HCT116 (cell line): ENCODE data around the gene CUEDC1. TPM values are rescaled to one million over a fixed set of nuclear protein-coding genes. Genes with fewer than 3 reads are reported as not detected.

Experiments
- ATAC-seq: fragments of 200-7000 bp; cut with Tn5 transposase; 2 replicates; pipeline ENCODE4 v1.9.1; 2020; ENCODE audit warnings: mild to moderate bottlenecking, moderate library complexity
- BruUV-seq: library from RNA; stranded (reverse); fragments of 400-500 nt; replicated peaks from 2 replicates; lab custom pipeline; 2021; lab: Mats Ljungman, UMichigan
- CTCF ChIA-PET: fragments of 300-600 bp; sonication (Branson Sonifier 250); formaldehyde crosslinking; loops from one replicate; lab custom pipeline; 2021; ENCODE audit warnings: antibody characterized with exemption; lab: Charles Lee
- POLR2A ChIA-PET: fragments of 300-600, 350-600 bp; sonication (Branson Sonifier 250); formaldehyde crosslinking; loops from one replicate; lab custom pipeline; 2021; ENCODE audit warnings: antibody characterized with exemption; lab: Charles Lee
- RAD21 ChIA-PET, 2 experiments: fragments of 300-600 bp; sonication (Branson Sonifier 250); formaldehyde crosslinking; loops; one replicate each; lab custom pipeline; 2023; ENCODE audit warnings: low total read pairs in 2 of 2; ENCODE audit not compliant: uncharacterized antibody in 2 of 2, unreplicated experiment in 2 of 2, low non-redundant PET in 1 of 2; lab: Charles Lee
- DNase-seq: peaks from one replicate; pipeline ENCODE4 v3.0.0-alpha.2; 2010; ENCODE audit warnings: low read depth, low spot score
- H2AFZ ChIP-seq: fragments of 200-600 bp; shearing (Covaris generic), sonication (generic); 2 replicates; pipeline ENCODE4 v1.6.1; 2017; ENCODE audit warnings: low read depth, mixed run types, mixed read lengths, antibody characterized with exemption, low read length; ENCODE audit not compliant: poor library complexity, severe bottlenecking
- H3K27ac ChIP-seq: 2 replicates; pipeline ENCODE4 v1.5.1; 2012; ENCODE audit warnings: low read depth, low read length
- H3K27me3 ChIP-seq: fragments of 200-600 bp; sonication (generic); 2 replicates; pipeline ENCODE4 v1.6.1; 2016; ENCODE audit warnings: mixed run types, low read length, mixed read lengths; ENCODE audit not compliant: insufficient read depth
- H3K36me3 ChIP-seq, 2 experiments: fragments of 200-500 bp in 1 of 2; fragments of 200-600 bp in 1 of 2; sonication (Bioruptor generic) in 1 of 2; sonication (generic) in 1 of 2; 2 replicates each; pipeline versions ENCODE4 v1.5.1 to v1.6.1; 2014 to 2016; ENCODE audit warnings: low read length in 2 of 2, inconsistent platforms in 1 of 2, mixed read lengths in 1 of 2, mixed run types in 1 of 2; ENCODE audit not compliant: insufficient read depth in 2 of 2, control insufficient read depth in 1 of 2
- H3K4me1 ChIP-seq, 2 experiments: fragments of 200-600 bp in 1 of 2; sonication (generic) in 1 of 2; 2 replicates each; pipeline versions ENCODE4 v1.5.1 to v1.6.1; 2012 to 2017; ENCODE audit warnings: low read length in 2 of 2, inconsistent platforms in 1 of 2, mild to moderate bottlenecking in 1 of 2, mixed read lengths in 1 of 2, mixed run types in 1 of 2, moderate library complexity in 1 of 2; ENCODE audit not compliant: insufficient read depth in 2 of 2, control insufficient read depth in 1 of 2
- H3K4me2 ChIP-seq: fragments of 200-600 bp; sonication (generic); 2 replicates; pipeline ENCODE4 v1.6.1; 2017; ENCODE audit warnings: mixed run types, low read length, mixed read lengths
- H3K4me3 ChIP-seq, 2 experiments: fragments of 200-600 bp in 1 of 2; sonication (generic) in 1 of 2; replicated peaks in 1 of 2; 2 replicates each; pipeline ENCODE4 v1.5.1; 2011 to 2016; ENCODE audit warnings: low read length in 2 of 2, control low read depth in 1 of 2, low read depth in 1 of 2, mild to moderate bottlenecking in 1 of 2, mixed read lengths in 1 of 2, mixed run types in 1 of 2
- H3K79me2 ChIP-seq: fragments of 200-600 bp; sonication (generic); 2 replicates; pipeline ENCODE4 v1.6.1; 2017; ENCODE audit warnings: mild to moderate bottlenecking, mixed run types, low read length, moderate library complexity, mixed read lengths; ENCODE audit not compliant: insufficient read depth
- H3K9ac ChIP-seq: fragments of 200-600 bp; sonication (generic); 2 replicates; pipeline ENCODE4 v1.6.1; 2016; ENCODE audit warnings: low read length, mixed read lengths
- H3K9me2 ChIP-seq: fragments of 200-600 bp; sonication (generic), shearing (Covaris generic); 2 replicates; pipeline ENCODE4 v1.6.1; 2017; ENCODE audit warnings: mixed run types, mild to moderate bottlenecking, moderate library complexity; ENCODE audit not compliant: insufficient read depth
- H3K9me3 ChIP-seq, 2 experiments: fragments of 200-500 bp in 1 of 2; fragments of 200-600 bp in 1 of 2; sonication (Bioruptor generic) in 1 of 2; sonication (generic) in 1 of 2; 2 replicates each; pipeline ENCODE4 v1.6.1; 2014 to 2017; ENCODE audit warnings: low read length in 2 of 2, mixed read lengths in 2 of 2, inconsistent platforms in 1 of 2, low read depth in 1 of 2, mild to moderate bottlenecking in 1 of 2, mixed run types in 1 of 2, moderate library complexity in 1 of 2; ENCODE audit not compliant: control insufficient read depth in 1 of 2, insufficient read depth in 1 of 2
- H4K20me1 ChIP-seq: fragments of 200-600 bp; sonication (generic), shearing (Covaris generic); 2 replicates; pipeline ENCODE4 v1.6.1; 2017; ENCODE audit warnings: mixed run types, mild to moderate bottlenecking, moderate library complexity; ENCODE audit not compliant: insufficient read depth
- EGR1 ChIP-seq: IDR thresholded peaks from 2 replicates; pipeline ENCODE4 v1.6.1; 2012; ENCODE audit warnings: low read depth
- EZH2 ChIP-seq: fragments of 200-600 bp; sonication (generic); IDR thresholded peaks from 2 replicates; pipeline ENCODE4 v1.6.1; 2017; ENCODE audit warnings: antibody characterized with exemption, mixed run types
- FOSL1 ChIP-seq: IDR thresholded peaks from 2 replicates; pipeline ENCODE4 v1.6.1; 2012; ENCODE audit warnings: low read depth
- JUND ChIP-seq: IDR thresholded peaks from 2 replicates; pipeline ENCODE4 v1.6.1; 2012
- RAD21 ChIP-seq: IDR thresholded peaks from 2 replicates; pipeline ENCODE4 v1.6.1; 2012; ENCODE audit warnings: low read depth, mild to moderate bottlenecking
- SP1 ChIP-seq: IDR thresholded peaks from 2 replicates; pipeline ENCODE4 v1.6.1; 2012; ENCODE audit warnings: low read depth
- intact Hi-C: fragments of 100-400 bp; cut with micrococcal nuclease; formaldehyde crosslinking; loops from 2 replicates; pipeline ENCODE4 v1.10.0; 2022
- total RNA-seq: library from RNA; stranded (reverse); gene quantifications from one replicate; pipeline ENCODE4 v1.2.1, GENCODE V29; 2021; ENCODE audit not compliant: unreplicated experiment
- TF ChIP-seq, protein P1 (sequence below): IDR thresholded peaks from 2 replicates; pipeline ENCODE4 v1.6.1; 2012

CUEDC1 gene
- total RNA-seq, 1 experiment from 2014 or later, result 60.2 TPM

DNA sequence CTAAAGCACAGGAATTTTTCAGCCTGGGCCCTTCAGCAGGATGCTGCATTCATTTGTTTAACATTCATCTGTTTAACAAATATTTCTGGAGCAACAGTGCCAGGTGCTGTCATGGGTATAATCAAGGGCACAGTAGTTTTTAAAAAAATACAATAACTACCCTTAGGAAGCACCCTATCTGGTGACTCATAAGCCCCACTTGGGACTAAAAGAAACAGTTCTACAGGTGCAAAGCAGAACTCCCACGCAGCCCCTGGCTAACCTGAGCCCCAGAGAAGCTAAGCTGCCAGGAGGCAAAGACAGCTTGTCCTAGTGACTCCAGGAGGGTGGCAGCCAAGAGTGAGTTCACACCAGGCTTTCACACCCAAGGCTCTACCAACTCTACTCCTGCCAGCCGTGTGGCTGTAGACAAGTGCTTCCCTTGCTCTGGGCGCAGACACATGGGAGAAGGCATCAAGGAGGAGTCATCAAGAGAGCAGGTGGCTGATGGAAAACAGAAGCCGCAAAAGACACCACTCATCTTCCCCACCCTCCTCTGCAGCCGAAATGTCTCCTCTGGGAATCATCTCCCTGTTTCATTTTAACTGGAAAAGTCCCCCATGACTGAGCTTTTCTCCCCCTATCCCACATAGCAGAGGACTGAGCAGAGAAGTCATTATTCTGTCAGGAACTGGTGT lies 14.4 kb downstream of the CUEDC1 start:
- H3K27ac ChIP-seq, result peak overlapping the region; percentile 23
- ChIA-PET RAD21 (interaction anchor here in 1 of 2 experiments (1.2 to 1.4 kb wide), 3 partner anchors 8 to 23 kb away, joined by 3 to 5 read pairs (median 4); no protein-coding TSS in a partner anchor), CTCF (interaction anchor here (2.4 kb wide), 1 partner anchor 13 kb away, joined by 10 read pairs; the partner anchor contains the start of gene CUEDC1), POLR2A (interaction anchor here (1.1 to 2.1 kb wide), 4 partner anchors 7 to 91 kb away, joined by 3 to 10 read pairs (median 6); partner anchors contain the start of genes CUEDC1 and MRPS23)
- DNase-seq (no peak), ATAC-seq (peak; percentile 31)
- H3K79me2 ChIP-seq, result peaks cover 90% of the 10 kb centered on the region
- H3K9ac ChIP-seq, result peak overlapping the region; percentile 10; the same call in 1 of the 2 replicates
- H4K20me1 ChIP-seq, result no peaks in the 10 kb centered on the region
- no peak overlapping the region for H2AFZ ChIP-seq
- H3K4me1 ChIP-seq, result peaks cover 79 to 96% of the 10 kb centered on the region in 2 experiments
- TF ChIP-seq FOSL1, result peak; percentile 45; the same call in 1 of the 2 replicates
- TF ChIP-seq RAD21, result no peak
- TF ChIP-seq EGR1, result peak; percentile 86
- no peaks in the 10 kb centered on the region for H3K27me3 ChIP-seq
- no TSS peak for BruUV-seq
- H3K4me2 ChIP-seq, result peak overlapping the region; percentile 71
- H3K4me3 ChIP-seq, result no peak overlapping the region
- no peaks in the 10 kb centered on the region for H3K36me3 ChIP-seq
- intact Hi-C loops, result no loop called here
- no peaks in the 10 kb centered on the region for H3K9me3 ChIP-seq
- no peaks in the 10 kb centered on the region for H3K9me2 ChIP-seq

DNA sequence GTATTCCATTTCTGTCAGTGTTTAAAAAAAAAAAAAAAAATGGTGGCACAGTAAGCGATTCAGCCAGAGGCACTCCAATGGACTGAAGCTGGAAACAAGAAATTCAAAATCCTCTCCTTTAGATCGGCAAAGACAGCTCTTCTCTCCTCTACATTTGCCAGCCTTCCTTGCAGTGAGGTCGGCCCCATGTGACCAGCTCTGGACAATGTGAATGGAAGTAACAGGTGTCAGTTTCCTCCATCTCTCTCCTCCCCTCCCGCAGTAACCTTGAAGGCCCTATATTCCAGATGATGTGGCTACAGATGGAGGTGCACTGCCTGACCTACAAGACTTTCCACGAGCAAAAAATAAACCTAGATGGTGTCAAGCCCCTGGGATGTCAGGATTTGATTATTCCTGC lies 15.0 kb downstream of the CUEDC1 start:
- peak overlapping the region; percentile 71 for H3K4me2 ChIP-seq
- no peaks in the 10 kb centered on the region for H3K9me3 ChIP-seq
- no TSS peak for BruUV-seq
- ChIA-PET POLR2A (interaction anchor here (1.7 to 2.1 kb wide), 3 partner anchors 8 to 14 kb away, joined by 5 to 10 read pairs (median 6); partner anchors contain the start of gene CUEDC1), CTCF (interaction anchor here (1.6 to 2.4 kb wide), 2 partner anchors 14 to 48 kb away, joined by 5 to 10 read pairs; partner anchors contain the start of gene CUEDC1), RAD21 (interaction anchor here in 1 of 2 experiments (1.2 to 1.4 kb wide), 3 partner anchors 9 to 22 kb away, joined by 3 to 5 read pairs (median 4); no protein-coding TSS in a partner anchor)
- TF ChIP-seq SP1, result peak; percentile 20; the same call in 1 of the 2 replicates
- TF ChIP-seq EZH2, result no peak
- TF ChIP-seq, protein P1, sequence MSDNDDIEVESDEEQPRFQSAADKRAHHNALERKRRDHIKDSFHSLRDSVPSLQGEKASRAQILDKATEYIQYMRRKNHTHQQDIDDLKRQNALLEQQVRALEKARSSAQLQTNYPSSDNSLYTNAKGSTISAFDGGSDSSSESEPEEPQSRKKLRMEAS, result 0 out of 2 replicates have a peak, but pooled peaks have one; percentile 44
- TF ChIP-seq JUND, result no peak
- no peaks in the 10 kb centered on the region for H3K9me2 ChIP-seq
- no peak overlapping the region for H3K4me3 ChIP-seq
- no peaks in the 10 kb centered on the region for H3K27me3 ChIP-seq
- peaks cover 90% of the 10 kb centered on the region for H3K79me2 ChIP-seq
- DNase-seq, result no peak
- peak overlapping the region; percentile 10; the same call in 1 of the 2 replicates for H3K9ac ChIP-seq
- no peak overlapping the region for H2AFZ ChIP-seq
- intact Hi-C loops, result no loop called here
- peaks cover 79 to 96% of the 10 kb centered on the region in 2 experiments for H3K4me1 ChIP-seq
- H3K27ac ChIP-seq, result peak overlapping the region; percentile 23
- no peaks in the 10 kb centered on the region for H4K20me1 ChIP-seq
- no peaks in the 10 kb centered on the region for H3K36me3 ChIP-seq
- ATAC-seq, result peak; percentile 46
